Hepatocyte (in vitro differentiated cells): ENCODE data around the gene CLK2. TPM values are rescaled to one million over a fixed set of nuclear protein-coding genes. Genes with fewer than 3 reads are reported as not detected.
"Not testable (repeated sequence)": the region's sequence is repeated elsewhere in the genome, so short reads cannot be mapped to it uniquely, and the experiment has no call there.

Experiments
- DNase-seq: peaks from one replicate; pipeline ENCODE4 v3.0.0-alpha.2; 2016; ENCODE audit warnings: low spot score
- H2AFZ ChIP-seq: fragments of 200-600 bp; sonication (generic); 2 replicates; pipeline ENCODE4 v1.6.0; 2016; ENCODE audit warnings: antibody characterized with exemption, mild to moderate bottlenecking
- H3K27ac ChIP-seq: fragments of 200-600 bp; sonication (generic); 2 replicates; pipeline ENCODE4 v1.5.1; 2016; ENCODE audit warnings: mild to moderate bottlenecking
- H3K27me3 ChIP-seq: fragments of 200-600 bp; sonication (generic); 2 replicates; pipeline ENCODE4 v1.6.1; 2016
- H3K36me3 ChIP-seq: fragments of 200-600 bp; sonication (generic); replicated peaks from 2 replicates; pipeline ENCODE4 v1.5.1; 2016; ENCODE audit warnings: low read depth; ENCODE audit not compliant: insufficient read depth
- H3K4me1 ChIP-seq: fragments of 200-600 bp; sonication (generic); 2 replicates; pipeline ENCODE4 v1.5.1; 2016; ENCODE audit warnings: mild to moderate bottlenecking, moderate library complexity; ENCODE audit not compliant: insufficient read depth
- H3K4me2 ChIP-seq: fragments of 200-600 bp; sonication (generic); 2 replicates; pipeline ENCODE4 v1.6.0; 2016
- H3K4me3 ChIP-seq: fragments of 200-600 bp; sonication (generic); 2 replicates; pipeline ENCODE4 v1.5.1; 2016; ENCODE audit warnings: mild to moderate bottlenecking
- H3K79me2 ChIP-seq: fragments of 200-600 bp; sonication (generic); 2 replicates; pipeline ENCODE4 v1.6.0; 2017; ENCODE audit warnings: mild to moderate bottlenecking
- H3K9me2 ChIP-seq: fragments of 200-600 bp; sonication (generic); replicated peaks from 2 replicates; pipeline ENCODE4 v1.6.0; 2017; ENCODE audit warnings: mild to moderate bottlenecking; ENCODE audit not compliant: insufficient read depth
- H3K9me3 ChIP-seq: fragments of 200-600 bp; sonication (generic); 2 replicates; pipeline ENCODE4 v1.5.1; 2016; ENCODE audit warnings: low read depth, mild to moderate bottlenecking
- H4K20me1 ChIP-seq: fragments of 200-600 bp; sonication (generic); 2 replicates; pipeline ENCODE4 v1.6.0; 2016; ENCODE audit warnings: mild to moderate bottlenecking; ENCODE audit not compliant: insufficient read depth, poor library complexity, severe bottlenecking
- CTCF ChIP-seq: fragments of 200-600 bp; sonication (generic); IDR thresholded peaks from 2 replicates; pipeline ENCODE4 v1.5.1; 2016; ENCODE audit warnings: antibody characterized with exemption, mild to moderate bottlenecking; ENCODE audit not compliant: poor library complexity
- EZH2 ChIP-seq: fragments of 200-600 bp; sonication (generic); IDR thresholded peaks from 2 replicates; pipeline ENCODE4 v1.6.1; 2016; ENCODE audit warnings: antibody characterized with exemption, mild to moderate bottlenecking, borderline replicate concordance
- EZH2phosphoT487 ChIP-seq: fragments of 200-600 bp; sonication (generic); IDR thresholded peaks from one replicate; pipeline ENCODE4 v1.6.1; 2018; ENCODE audit warnings: antibody characterized with exemption, mild to moderate bottlenecking, low read depth, moderate library complexity; ENCODE audit not compliant: unreplicated experiment, severe bottlenecking
- WGBS: methylation state at CpG from one replicate; pipeline ENCODE4 v1.1.6; 2016; ENCODE audit warnings: low lambda C conversion rate; ENCODE audit errors: missing lambda C conversion rate; 5-methylcytosine and 5-hydroxymethylcytosine counted together
- polyA plus RNA-seq: library from polyadenylated mRNA; unstranded; fragments of >200 nt; fragmentation: Nextera tagmentation; extraction: Ambion mirVana; gene quantifications from 2 replicates; pipeline ENCODE4 v1.2.1, GENCODE V29; 2016
- total RNA-seq: library from RNA; depleted of rRNA; stranded (reverse); fragments of >200 nt; gene quantifications from 2 replicates; pipeline ENCODE4 v1.2.3, GENCODE V29; 2014

CLK2 gene
- total and polyA plus RNA-seq, 2 experiments from 2014 or later: 18.6 to 48.7 TPM

GRCh38 chr1:155219592-155220031 is 53.7 kb downstream of the CLK2 start:
- Histone ChIP-seq H3K9me3 (no peaks in the 10 kb centered on the region), H2AFZ (peak overlapping the region; percentile 57), H3K79me2 (no peaks in the 10 kb centered on the region), H3K36me3 (no peaks in the 10 kb centered on the region), H3K4me2 (peak overlapping the region; percentile 63), H3K27ac (peak overlapping the region; percentile 82), H3K27me3 (no peaks in the 10 kb centered on the region), H3K4me3 (no peak overlapping the region), H3K9me2 (no peaks in the 10 kb centered on the region), H3K4me1 (peaks cover 9% of the 10 kb centered on the region), H4K20me1 (no peaks in the 10 kb centered on the region)
- WGBS: 36% methylated on average over 1 of the region's 1 CpG
- TF ChIP-seq EZH2phosphoT487: no peak
- TF ChIP-seq CTCF: no peak
- no peak for TF ChIP-seq EZH2
- DNase-seq: peak; percentile 50

GRCh38 chr1:155218854-155219591 is 54.3 kb downstream of the CLK2 start:
- 58% methylated on average over 7 of the region's 7 CpGs for whole genome bisulfite sequencing
- Histone ChIP-seq H3K79me2 (no peaks in the 10 kb centered on the region), H3K9me2 (no peaks in the 10 kb centered on the region), H3K4me3 (no peak overlapping the region), H3K36me3 (no peaks in the 10 kb centered on the region), H3K9me3 (no peaks in the 10 kb centered on the region), H3K27ac (peak overlapping the region; percentile 82), H4K20me1 (no peaks in the 10 kb centered on the region), H3K4me2 (peak overlapping the region; percentile 63), H2AFZ (peak overlapping the region; percentile 57), H3K27me3 (no peaks in the 10 kb centered on the region), H3K4me1 (peaks cover 4% of the 10 kb centered on the region)
- TF ChIP-seq EZH2 (no peak), EZH2phosphoT487 (no peak), CTCF (no peak)
- DNase-seq: peak; percentile 70

- 94% methylated on average over 7 of the region's 10 CpGs for WGBS
- not testable (repeated sequence) for H3K9me2 ChIP-seq, H3K36me3 ChIP-seq, DNase-seq, H3K4me1 ChIP-seq, H2AFZ ChIP-seq, H3K4me3 ChIP-seq, H4K20me1 ChIP-seq, H3K27ac ChIP-seq, H3K9me3 ChIP-seq, H3K79me2 ChIP-seq, H3K27me3 ChIP-seq, H3K4me2 ChIP-seq
Observed at GRCh38 chr1:155214702-155215101, 58.6 kb downstream of the CLK2 start.

Other genes starting within 250 kb of the CLK2 start
- gene DCST2, start 239.7 kb downstream of the CLK2 start, total RNA-seq: 0.04 and 1.6 TPM in 2 replicates
- gene DCST2, start 239.7 kb downstream of the CLK2 start, polyA plus RNA-seq: 0.40 and 0.47 TPM in 2 replicates
- gene DCST1, start 239.7 kb downstream of the CLK2 start, total RNA-seq: 0.60 TPM in 1 of 2 replicates, not detected in the other
- 0.12 TPM in 1 of 2 replicates, not detected in the other for gene DCST1, start 239.7 kb downstream of the CLK2 start, polyA plus RNA-seq
- gene ADAM15, start 222.2 kb downstream of the CLK2 start, total RNA-seq: 44.8 and 55.7 TPM in 2 replicates
- 108 and 117 TPM in 2 replicates for gene ADAM15, start 222.2 kb downstream of the CLK2 start, polyA plus RNA-seq
- 20.5 and 21.3 TPM in 2 replicates for gene EFNA4, start 209.8 kb downstream of the CLK2 start, total RNA-seq
- gene EFNA4, start 209.8 kb downstream of the CLK2 start, polyA plus RNA-seq: 16.3 and 18.1 TPM in 2 replicates
- gene EFNA3, start 194.7 kb downstream of the CLK2 start, total RNA-seq: 4.0 and 5.5 TPM in 2 replicates
- 10.3 and 13.1 TPM in 2 replicates for gene EFNA3, start 194.7 kb downstream of the CLK2 start, polyA plus RNA-seq
- gene EFNA1, start 145.6 kb downstream of the CLK2 start, total RNA-seq: 78.7 and 94.8 TPM in 2 replicates
- gene EFNA1, start 145.6 kb downstream of the CLK2 start, polyA plus RNA-seq: 137 and 172 TPM in 2 replicates
- 75.3 and 88.6 TPM in 2 replicates for gene SLC50A1, start 137.7 kb downstream of the CLK2 start, total RNA-seq
- 111 and 115 TPM in 2 replicates for gene SLC50A1, start 137.7 kb downstream of the CLK2 start, polyA plus RNA-seq
- gene DPM3, start 133.0 kb downstream of the CLK2 start, total RNA-seq: 94.2 and 121 TPM in 2 replicates
- 84.1 and 96.3 TPM in 2 replicates for gene DPM3, start 133.0 kb downstream of the CLK2 start, polyA plus RNA-seq
- 191 and 209 TPM in 2 replicates for gene KRTCAP2, start 100.2 kb downstream of the CLK2 start, total RNA-seq
- gene KRTCAP2, start 100.2 kb downstream of the CLK2 start, polyA plus RNA-seq: 440 and 454 TPM in 2 replicates
- gene TRIM46, start 99.7 kb downstream of the CLK2 start, total RNA-seq: 1.1 and 1.2 TPM in 2 replicates
- gene TRIM46, start 99.7 kb downstream of the CLK2 start, polyA plus RNA-seq: 1.9 and 2.1 TPM in 2 replicates
- 19.8 and 20.3 TPM in 2 replicates for gene THBS3, start 65.6 kb downstream of the CLK2 start, total RNA-seq
- gene THBS3, start 65.6 kb downstream of the CLK2 start, polyA plus RNA-seq: 39.9 and 41.6 TPM in 2 replicates
- gene MTX1, start 64.8 kb downstream of the CLK2 start, total RNA-seq: 42.1 and 49.4 TPM in 2 replicates
- gene MTX1, start 64.8 kb downstream of the CLK2 start, polyA plus RNA-seq: 78.2 and 82.0 TPM in 2 replicates
- 8.1 and 8.8 TPM in 2 replicates for gene ENTREP3, start 18.0 kb downstream of the CLK2 start, total RNA-seq
- 26.0 and 27.1 TPM in 2 replicates for gene ENTREP3, start 18.0 kb downstream of the CLK2 start, polyA plus RNA-seq
- 45.0 and 45.7 TPM in 2 replicates for gene SCAMP3, start 11.1 kb downstream of the CLK2 start, total RNA-seq
- gene SCAMP3, start 11.1 kb downstream of the CLK2 start, polyA plus RNA-seq: 114 and 131 TPM in 2 replicates
- gene HCN3, start 4.0 kb upstream of the CLK2 start, total RNA-seq: 1.5 and 4.3 TPM in 2 replicates
- 5.6 and 8.2 TPM in 2 replicates for gene HCN3, start 4.0 kb upstream of the CLK2 start, polyA plus RNA-seq
- 12.8 and 13.3 TPM in 2 replicates for gene PKLR, start 27.9 kb upstream of the CLK2 start, total RNA-seq
- gene PKLR, start 27.9 kb upstream of the CLK2 start, polyA plus RNA-seq: 4.7 and 10.9 TPM in 2 replicates
- 284 and 313 TPM in 2 replicates for gene FDPS, start 35.4 kb upstream of the CLK2 start, total RNA-seq
- 336 and 347 TPM in 2 replicates for gene FDPS, start 35.4 kb upstream of the CLK2 start, polyA plus RNA-seq
- 22.3 and 25.2 TPM in 2 replicates for gene RUSC1, start 47.4 kb upstream of the CLK2 start, total RNA-seq
- 34.9 and 48.4 TPM in 2 replicates for gene RUSC1, start 47.4 kb upstream of the CLK2 start, polyA plus RNA-seq